ENCODE results near the gene UBR3.

- no peak for TF ChIP-seq POLR2AphosphoS5 (IDR thresholded peaks at IDR 0.05; ENCODE audit: low read depth, low read length)
- TF ChIP-seq TAF1 (IDR thresholded peaks at IDR 0.05; ENCODE audit: borderline replicate concordance, insufficient read depth, low read length) = no peak
- TF ChIP-seq REST (IDR thresholded peaks at IDR 0.05; ENCODE audit: insufficient read depth in 1 of 2, low read depth in 2 of 2, low read length in 2 of 2) = no peak
Observed at GRCh38 chr2:170077830-170078569, 250.7 kb downstream of the UBR3 start.

Data from PFSK-1 (cell line).